ENCODE measurements around the gene OR6C74. TPM values are rescaled to one million over a fixed set of nuclear protein-coding genes. Genes with fewer than 3 reads are reported as not detected.

The OR6C74 gene
- total and polyA plus RNA-seq, 11 donors = not detected

GRCh38 chr12:55246159-55246558 is 1.8 kb downstream of the OR6C74 start:
- Histone ChIP-seq H3K27me3 (peaks cover 0 to 2% (median 0%) of the 10 kb centered on the region in 9 donors), H3K9me3 (no peaks in the 10 kb centered on the region), H3K4me1 (no peaks in the 10 kb centered on the region), H3K4me3 (no peak overlapping the region), H3K27ac (no peak overlapping the region), H3K36me3 (no peaks in the 10 kb centered on the region)
- intact Hi-C loops (cut with DNase I) = no loop called here
- no peak for TF ChIP-seq CTCF (IDR thresholded peaks at IDR 0.05)
- TF ChIP-seq POLR2A (IDR thresholded peaks at IDR 0.05) = no peak
- DNase-seq = no peak
- WGBS, 4 donors = 43 to 65% (median 49%) methylated on average over 1 of the region's 1 CpG
- no peak for ATAC-seq

- Histone ChIP-seq H3K4me3 (no peak overlapping the region), H3K27me3 (peaks cover 0 to 2% (median 0%) of the 10 kb centered on the region in 9 donors), H3K36me3 (no peaks in the 10 kb centered on the region), H3K4me1 (no peaks in the 10 kb centered on the region), H3K9me3 (no peaks in the 10 kb centered on the region), H3K27ac (no peak overlapping the region)
- ATAC-seq (no peak), DNase-seq (no peak)
- TF ChIP-seq CTCF (IDR thresholded peaks at IDR 0.05) = no peak
- TF ChIP-seq POLR2A (IDR thresholded peaks at IDR 0.05) = no peak
- intact Hi-C loops (cut with DNase I) = no loop called here
- WGBS, 4 donors = 52 to 66% (median 58%) methylated on average over 3 of the region's 3 CpGs
Observed at GRCh38 chr12:55250944-55251343, 6.5 kb downstream of the OR6C74 start.

GRCh38 chr12:55253281-55253680 is 8.9 kb downstream of the OR6C74 start:
- H3K9me3 ChIP-seq = no peaks in the 10 kb centered on the region
- no peak for DNase-seq
- H3K27me3 ChIP-seq = peaks cover 0 to 2% (median 0%) of the 10 kb centered on the region in 9 donors
- no peak for TF ChIP-seq CTCF (IDR thresholded peaks at IDR 0.05)
- no peak for ATAC-seq
- H3K4me3 ChIP-seq = no peak overlapping the region
- no peak overlapping the region for H3K27ac ChIP-seq
- no peaks in the 10 kb centered on the region for H3K36me3 ChIP-seq
- intact Hi-C loops (cut with DNase I) = no loop called here
- H3K4me1 ChIP-seq = no peaks in the 10 kb centered on the region

GRCh38 chr12:55256831-55257230 is 12.4 kb downstream of the OR6C74 start:
- H3K4me3 ChIP-seq = no peak overlapping the region
- 84 to 93% (median 87%) methylated on average over 4 of the region's 4 CpGs for WGBS, 4 donors
- TF ChIP-seq CTCF (IDR thresholded peaks at IDR 0.05) (no peak), POLR2A (IDR thresholded peaks at IDR 0.05) (no peak)
- no peaks in the 10 kb centered on the region for H3K27me3 ChIP-seq
- ATAC-seq (no peak), DNase-seq (no peak)
- H3K9me3 ChIP-seq = no peaks in the 10 kb centered on the region
- no peak overlapping the region for H3K27ac ChIP-seq
- H3K36me3 ChIP-seq = no peaks in the 10 kb centered on the region
- intact Hi-C loops (cut with DNase I) = no loop called here
- no peaks in the 10 kb centered on the region for H3K4me1 ChIP-seq

All from heart left ventricle (tissue), 16 donors.